K562 (cell line): ENCODE measurements around the gene CTDNEP1. TPM values are rescaled to one million over a fixed set of nuclear protein-coding genes. Genes with fewer than 3 reads are reported as not detected.

ENCODE experiments used
- CCNT2 ChIP-seq: IDR thresholded peaks from 2 replicates; pipeline ENCODE4 v1.6.1; 2011; ENCODE audit warnings: borderline replicate concordance, low read depth, mild to moderate bottlenecking, moderate library complexity, mixed read lengths, low read length; ENCODE audit not compliant: insufficient read length; ENCODE audit errors: extremely low read depth
- E2F5 ChIP-seq: sonication (generic); formaldehyde crosslinking; IDR thresholded peaks from 2 replicates; pipeline ENCODE4 v1.8.0; 2022; ENCODE audit warnings: mild to moderate bottlenecking, missing genetic modification reagents
- E2F6 ChIP-seq, 2 experiments: IDR thresholded peaks; 2 replicates each; pipeline ENCODE4 v1.6.1; 2011; ENCODE audit warnings: borderline replicate concordance in 1 of 2, control low read depth in 1 of 2, low read depth in 1 of 2, low read length in 1 of 2, mild to moderate bottlenecking in 1 of 2, mixed read lengths in 1 of 2, moderate library complexity in 1 of 2; ENCODE audit not compliant: insufficient read depth in 1 of 2, insufficient read length in 1 of 2, poor library complexity in 1 of 2, severe bottlenecking in 1 of 2; ENCODE audit errors: extremely low read depth in 1 of 2
- EWSR1 ChIP-seq: fragments of 450-650 bp; IDR thresholded peaks from 2 replicates; pipeline ENCODE4 v1.6.1; 2018; ENCODE audit warnings: borderline replicate concordance, mild to moderate bottlenecking, low read depth, moderate library complexity; ENCODE audit not compliant: partially characterized antibody
- HIVEP1 ChIP-seq: fragments of 250-450 bp; sonication (Bioruptor Pico); IDR thresholded peaks from 2 replicates; pipeline ENCODE4 v1.4.0; 2020; ENCODE audit warnings: mild to moderate bottlenecking
- HLTF ChIP-seq: fragments of 450-650 bp; IDR thresholded peaks from 2 replicates; pipeline ENCODE4 v1.6.1; 2016
- NELFE ChIP-seq: IDR thresholded peaks from 2 replicates; pipeline ENCODE4 v1.6.1; 2011; ENCODE audit warnings: mild to moderate bottlenecking; ENCODE audit not compliant: insufficient read depth, insufficient read length
- RBBP5 ChIP-seq: fragments of 200-600 bp; sonication (generic); IDR thresholded peaks from 2 replicates; pipeline ENCODE4 v1.6.1; 2012; ENCODE audit warnings: borderline replicate concordance, mild to moderate bottlenecking, low read length, control low read depth, inconsistent platforms; ENCODE audit not compliant: insufficient read depth, poor library complexity, severe bottlenecking
- SPI1 ChIP-seq: IDR thresholded peaks from 2 replicates; pipeline ENCODE4 v1.6.1; 2011; ENCODE audit warnings: low read depth, low read length, control low read depth, borderline replicate concordance
- SREBF2 ChIP-seq: sonication (generic); formaldehyde crosslinking; IDR thresholded peaks from 2 replicates; pipeline ENCODE4 v1.4.0; 2020; ENCODE audit warnings: mild to moderate bottlenecking, missing genetic modification reagents
- TEAD4 ChIP-seq, 2 experiments: sonication (generic) in 1 of 2; formaldehyde crosslinking in 1 of 2; IDR thresholded peaks; 2 replicates each; pipeline versions ENCODE4 v1.6.1 to v1.8.0; 2012 to 2022; ENCODE audit warnings: borderline replicate concordance in 1 of 2, inconsistent platforms in 1 of 2, low read length in 1 of 2, mild to moderate bottlenecking in 1 of 2, missing genetic modification reagents in 1 of 2
- TFE3 ChIP-seq: fragments of 450-650 bp; formaldehyde crosslinking; IDR thresholded peaks from 2 replicates; pipeline ENCODE4 v1.4.0; 2020; ENCODE audit warnings: mild to moderate bottlenecking, mixed read lengths
- VEZF1 ChIP-seq: fragments of 200-800 bp; sonication (Bioruptor generic); IDR thresholded peaks from 2 replicates; pipeline ENCODE4 v1.6.1; 2017; ENCODE audit warnings: missing genetic modification characterization, missing compliant biosample characterization
- ZNF431 ChIP-seq: sonication (generic); formaldehyde crosslinking; IDR thresholded peaks from 2 replicates; pipeline ENCODE4 v1.8.0; 2022; ENCODE audit warnings: mild to moderate bottlenecking, missing genetic modification reagents
- polyA plus RNA-seq, 8 experiments: library from polyadenylated mRNA; depleted of rRNA in 4 of 8; stranded (reverse) in 5 of 8; unstranded in 3 of 8; fragments of >200 nt; fragmentation: Nextera tagmentation in 2 of 8; fragmentation: Illumina TruSeq in 1 of 8; extraction: Ambion mirVana in 2 of 8; extraction: Trizol in 1 of 8; gene quantifications; 2 replicates each; pipeline versions ENCODE4 v1.2.1 to v1.2.3, GENCODE V29; 2011 to 2014; ENCODE audit warnings: inconsistent platforms in 1 of 8, missing spikeins in 1 of 8
- total RNA-seq, 7 experiments: library from RNA; depleted of rRNA in 6 of 7; stranded (reverse); fragments of >200 nt in 6 of 7; fragmentation: Illumina TruSeq in 2 of 7; extraction: Trizol in 2 of 7; gene quantifications; 2 replicates each; pipeline versions ENCODE4 v1.2.1 to v1.2.3, GENCODE V29; 2011 to 2021; ENCODE audit warnings: low replicate concordance in 1 of 7
- TF ChIP-seq, protein P1 (sequence below), 2 experiments: fragments of 450-650 bp; conservative IDR thresholded peaks; 2 replicates each; pipeline ENCODE4 v1.6.1; 2017; ENCODE audit warnings: mild to moderate bottlenecking in 2 of 2, moderate library complexity in 2 of 2
- TF ChIP-seq, protein P2 (sequence below): fragments of 450-650 bp; IDR thresholded peaks from 2 replicates; pipeline ENCODE4 v1.6.1; 2014; ENCODE audit warnings: low read depth, mild to moderate bottlenecking, moderate library complexity, borderline replicate concordance

Gene CTDNEP1
- total and polyA plus RNA-seq, 9 of the 15 experiments (the other 6 are each of a cell fraction or from before 2014, with no cell fraction given) = 10.7 to 150 (median 28.5) TPM

GRCh38 chr17:7242717-7243452, 8.6 kb downstream of the CTDNEP1 start (continued):
- TF ChIP-seq, protein P1, sequence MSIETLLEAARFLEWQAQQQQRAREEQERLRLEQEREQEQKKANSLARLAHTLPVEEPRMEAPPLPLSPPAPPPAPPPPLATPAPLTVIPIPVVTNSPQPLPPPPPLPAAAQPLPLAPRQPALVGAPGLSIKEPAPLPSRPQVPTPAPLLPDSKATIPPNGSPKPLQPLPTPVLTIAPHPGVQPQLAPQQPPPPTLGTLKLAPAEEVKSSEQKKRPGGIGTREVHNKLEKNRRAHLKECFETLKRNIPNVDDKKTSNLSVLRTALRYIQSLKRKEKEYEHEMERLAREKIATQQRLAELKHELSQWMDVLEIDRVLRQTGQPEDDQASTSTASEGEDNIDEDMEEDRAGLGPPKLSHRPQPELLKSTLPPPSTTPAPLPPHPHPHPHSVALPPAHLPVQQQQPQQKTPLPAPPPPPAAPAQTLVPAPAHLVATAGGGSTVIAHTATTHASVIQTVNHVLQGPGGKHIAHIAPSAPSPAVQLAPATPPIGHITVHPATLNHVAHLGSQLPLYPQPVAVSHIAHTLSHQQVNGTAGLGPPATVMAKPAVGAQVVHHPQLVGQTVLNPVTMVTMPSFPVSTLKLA (conservative IDR thresholded peaks at IDR 0.05) = peak; percentile 96 to 97
- TF ChIP-seq TEAD4 (IDR thresholded peaks at IDR 0.05; ENCODE audit: low read length) = no peak
- no peak for TF ChIP-seq TEAD4 (CRISPR knock-in tag; IDR thresholded peaks at IDR 0.05; ENCODE audit: borderline replicate concordance)
- TF ChIP-seq NELFE = no peak
- no peak for TF ChIP-seq HIVEP1 (CRISPR knock-in tag)
- no peak for TF ChIP-seq SREBF2 (CRISPR knock-in tag)
- no peak for TF ChIP-seq EWSR1
- peak; percentile 16 to 33 for TF ChIP-seq E2F6 (IDR thresholded peaks at IDR 0.05; ENCODE audit: borderline replicate concordance in 1 of 2, extremely low read depth in 1 of 2, insufficient read depth in 1 of 2, insufficient read length in 1 of 2, low read depth in 1 of 2, low read length in 1 of 2, poor library complexity in 1 of 2, severe bottlenecking in 1 of 2)
- 0 out of 2 replicates have a peak, but pooled peaks have one; percentile 30 for TF ChIP-seq ZNF431 (CRISPR knock-in tag)
- TF ChIP-seq HLTF = no peak
- TF ChIP-seq RBBP5 = no peak
- peak; percentile 98 for TF ChIP-seq CCNT2
- TF ChIP-seq TFE3 (CRISPR knock-in tag) = peak; percentile 97
- peak; percentile 90 for TF ChIP-seq VEZF1
- TF ChIP-seq SPI1 = no peak
- TF ChIP-seq E2F5 = no peak
- TF ChIP-seq, protein P2, sequence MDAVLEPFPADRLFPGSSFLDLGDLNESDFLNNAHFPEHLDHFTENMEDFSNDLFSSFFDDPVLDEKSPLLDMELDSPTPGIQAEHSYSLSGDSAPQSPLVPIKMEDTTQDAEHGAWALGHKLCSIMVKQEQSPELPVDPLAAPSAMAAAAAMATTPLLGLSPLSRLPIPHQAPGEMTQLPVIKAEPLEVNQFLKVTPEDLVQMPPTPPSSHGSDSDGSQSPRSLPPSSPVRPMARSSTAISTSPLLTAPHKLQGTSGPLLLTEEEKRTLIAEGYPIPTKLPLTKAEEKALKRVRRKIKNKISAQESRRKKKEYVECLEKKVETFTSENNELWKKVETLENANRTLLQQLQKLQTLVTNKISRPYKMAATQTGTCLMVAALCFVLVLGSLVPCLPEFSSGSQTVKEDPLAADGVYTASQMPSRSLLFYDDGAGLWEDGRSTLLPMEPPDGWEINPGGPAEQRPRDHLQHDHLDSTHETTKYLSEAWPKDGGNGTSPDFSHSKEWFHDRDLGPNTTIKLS = peak; percentile 88
